Right lobe of liver (tissue), 6 donors: ENCODE results near the gene NME2. TPM values are rescaled to one million over a fixed set of nuclear protein-coding genes. Genes with fewer than 3 reads are reported as not detected.
A peak's percentile ranks its signal among the peaks of the same experiment; 100 is the strongest.

Experiments used
- ATAC-seq, 4 donors: fragments of 200-7000 bp; cut with Tn5 transposase; one replicate each; pipeline ENCODE4 v1.9.1; 2020; ENCODE audit warnings: mild to moderate bottlenecking in 4 of 4, moderate library complexity in 4 of 4
- DNase-seq, 3 donors: peaks; one replicate each; pipeline ENCODE4 v3.0.0-alpha.2; 2020
- H3K27ac ChIP-seq, 3 donors: fragments of 200-600 bp; one replicate each; pipeline ENCODE4 v1.8.0; 2022
- H3K27me3 ChIP-seq, 2 donors: fragments of 200-600 bp; one replicate each; pipeline ENCODE4 v1.8.0; 2022
- H3K36me3 ChIP-seq, 4 donors: fragments of 200-600 bp; sonication (generic) in 1 of 4; one replicate each; pipeline versions ENCODE4 v1.5.1 to v1.8.0; 2017 to 2022; ENCODE audit warnings: control low read depth in 1 of 4
- H3K4me1 ChIP-seq, 4 donors: fragments of 200-600 bp; sonication (generic) in 1 of 4; one replicate each; pipeline versions ENCODE4 v1.5.1 to v1.8.0; 2017 to 2022; ENCODE audit warnings: control low read depth in 1 of 4
- H3K4me3 ChIP-seq, 3 donors: fragments of 200-600 bp; one replicate each; pipeline ENCODE4 v1.8.0; 2022
- H3K9me3 ChIP-seq, 4 donors: fragments of 200-600 bp; sonication (generic) in 1 of 4; one replicate each; pipeline versions ENCODE4 v1.5.1 to v1.8.0; 2017 to 2022; ENCODE audit warnings: control low read depth in 1 of 4
- CTCF ChIP-seq, 4 donors: fragments of 200-600 bp in 3 of 4; fragments of 450-650 bp in 1 of 4; IDR thresholded peaks; one replicate each; pipeline versions ENCODE4 v1.5.1 to v1.8.0; 2016 to 2022; ENCODE audit warnings: antibody characterized with exemption in 4 of 4, mild to moderate bottlenecking in 2 of 4
- POLR2A ChIP-seq: fragments of 450-650 bp; IDR thresholded peaks from one replicate; pipeline ENCODE4 v1.6.1; 2017; ENCODE audit warnings: antibody characterized with exemption, mild to moderate bottlenecking
- WGBS: methylation state at CpG from one replicate; pipeline ENCODE4 v1.1.6; 2018; ENCODE audit warnings: low coverage, low lambda C conversion rate; ENCODE audit not compliant: insufficient coverage; ENCODE audit errors: missing lambda C conversion rate; 5-methylcytosine and 5-hydroxymethylcytosine counted together
- intact Hi-C, 2 donors: fragments of 100-400 bp; cut with DNase I; formaldehyde crosslinking; loops; one replicate each; pipeline versions ENCODE4 v1.11.2 to v1.14.1; 2022
- total RNA-seq, 6 experiments: library from RNA; depleted of rRNA in 2 of 6; stranded (reverse); fragments of >200 nt in 2 of 6; fragmentation: NEBNext Ultra II Directional in 3 of 6; extraction: Animal tissue kit (Norgen Biotek cat#: 25700) in 3 of 6; gene quantifications; one replicate each; pipeline versions ENCODE4 v1.1.0 to v1.2.4, GENCODE V29; 2016 to 2023
- donor health status: DM: no; HTN: yes; CAD: no.
- donor health status: DM: no; HTN: no; CAD: no.
- donor health status: DM: no; HTN: no; CAD: no.
- donor health status: DM: no; HTN: yes; CAD: no.
- donor health status: DM: no; HTN: yes; CAD: no.

The NME2 gene
- total RNA-seq, 6 experiments from 2014 or later = 123 to 422 (median 176) TPM

- Histone ChIP-seq H3K4me3 (no peak overlapping the region), H3K27ac (no peak overlapping the region), H3K36me3 (peaks cover 5 to 74% (median 26%) of the 10 kb centered on the region in 4 donors), H3K4me1 (no peaks in the 10 kb centered on the region), H3K27me3 (no peaks in the 10 kb centered on the region), H3K9me3 (no peaks in the 10 kb centered on the region)
- intact Hi-C loops = no loop called here
- ATAC-seq (no peak), DNase-seq (no peak)
- 97% methylated on average over 5 of the region's 6 CpGs for WGBS
- TF ChIP-seq CTCF (IDR thresholded peaks at IDR 0.05) = no peak
- no peak for TF ChIP-seq POLR2A
Observed at GRCh38 chr17:51200295-51200694, 34.1 kb downstream of the NME2 start.

GRCh38 chr17:51200846-51201245 is 34.6 kb downstream of the NME2 start:
- peaks cover 5 to 74% (median 29%) of the 10 kb centered on the region in 4 donors for H3K36me3 ChIP-seq

GRCh38 chr17:51203838-51204237 is 37.6 kb downstream of the NME2 start:
- peaks cover 5 to 80% (median 32%) of the 10 kb centered on the region in 4 donors for H3K36me3 ChIP-seq
- H3K4me1 ChIP-seq = no peaks in the 10 kb centered on the region
- no peak for TF ChIP-seq CTCF (IDR thresholded peaks at IDR 0.05)
- DNase-seq (no peak), ATAC-seq (no peak)
- no peak overlapping the region for H3K27ac ChIP-seq
- H3K9me3 ChIP-seq = no peaks in the 10 kb centered on the region
- no peaks in the 10 kb centered on the region for H3K27me3 ChIP-seq
- intact Hi-C loops = no loop called here
- no peak overlapping the region for H3K4me3 ChIP-seq

More at GRCh38 chr17:51200846-51201245, 34.6 kb downstream of the NME2 start:
- H3K27ac ChIP-seq = no peak overlapping the region
- intact Hi-C loops = no loop called here
- 69% methylated on average over 1 of the region's 2 CpGs for WGBS
- no peaks in the 10 kb centered on the region for H3K4me1 ChIP-seq
- no peak overlapping the region for H3K4me3 ChIP-seq
- TF ChIP-seq POLR2A = no peak
- no peak for TF ChIP-seq CTCF (IDR thresholded peaks at IDR 0.05)
- no peaks in the 10 kb centered on the region for H3K27me3 ChIP-seq
- no peaks in the 10 kb centered on the region for H3K9me3 ChIP-seq
- DNase-seq (no peak), ATAC-seq (no peak)

- peaks cover 0 to 64% (median 3%) of the 10 kb centered on the region in 4 donors for H3K36me3 ChIP-seq
- H3K4me1 ChIP-seq = peaks cover 0 to 6% (median 0%) of the 10 kb centered on the region in 4 donors
- WGBS = 100% methylated on average over 1 of the region's 1 CpG
- H3K27ac ChIP-seq = no peak overlapping the region
- no peak for DNase-seq
- no peak for ATAC-seq
- H3K27me3 ChIP-seq = no peaks in the 10 kb centered on the region
- no peak overlapping the region for H3K4me3 ChIP-seq
- intact Hi-C loops = no loop called here
- H3K9me3 ChIP-seq = no peaks in the 10 kb centered on the region
- TF ChIP-seq CTCF (IDR thresholded peaks at IDR 0.05) (no peak), POLR2A (no peak)
Observed at GRCh38 chr17:51214920-51215319, 48.7 kb downstream of the NME2 start.

GRCh38 chr17:51217946-51218345 is 51.7 kb downstream of the NME2 start:
- Histone ChIP-seq H3K36me3 (peaks cover 0 to 59% (median 3%) of the 10 kb centered on the region in 4 donors), H3K4me1 (peaks cover 0 to 15% (median 0%) of the 10 kb centered on the region in 4 donors), H3K27me3 (no peaks in the 10 kb centered on the region), H3K4me3 (no peak overlapping the region), H3K27ac (no peak overlapping the region), H3K9me3 (no peaks in the 10 kb centered on the region)
- TF ChIP-seq CTCF (IDR thresholded peaks at IDR 0.05) (no peak), POLR2A (no peak)
- peak; percentile 62 to 93 (median 72) for ATAC-seq
- intact Hi-C loops = no loop called here
- no peak for DNase-seq
- 39% methylated on average over 1 of the region's 1 CpG for WGBS
